Sigmoid colon (tissue), 7 donors: Measurements from ENCODE around the gene RNH1. TPM values are rescaled to one million over a fixed set of nuclear protein-coding genes. Genes with fewer than 3 reads are reported as not detected.

Experiments
- DNase-seq: peaks from one replicate; pipeline ENCODE4 v3.0.0-alpha.2; 2019
- H3K27ac ChIP-seq, 4 donors: fragments of 200-600 bp; sonication (generic); one replicate each; pipeline ENCODE4 v1.5.1; 2016 to 2019; ENCODE audit warnings: mild to moderate bottlenecking in 1 of 4
- H3K27me3 ChIP-seq, 3 donors: fragments of 200-600 bp; sonication (generic); one replicate each; pipeline ENCODE4 v1.5.1; 2019; ENCODE audit warnings: mild to moderate bottlenecking in 1 of 3
- H3K36me3 ChIP-seq, 4 donors: fragments of 200-600 bp; sonication (generic); one replicate each; pipeline ENCODE4 v1.5.1; 2016 to 2019
- H3K4me1 ChIP-seq, 4 donors: fragments of 200-600 bp; sonication (generic); one replicate each; pipeline ENCODE4 v1.5.1; 2017 to 2019
- H3K4me3 ChIP-seq, 4 donors: fragments of 200-600 bp; sonication (generic); one replicate each; pipeline ENCODE4 v1.5.1; 2017 to 2019; ENCODE audit warnings: mild to moderate bottlenecking in 2 of 4, moderate library complexity in 1 of 4
- H3K9me3 ChIP-seq, 4 donors: fragments of 200-600 bp in 3 of 4; sonication (generic) in 3 of 4; one replicate each; pipeline versions ENCODE4 v1.5.1 to v1.6.1; 2013 to 2019
- CTCF ChIP-seq, 4 experiments: fragments of 450-650 bp in 3 of 4; fragments of 200-600 bp in 1 of 4; IDR thresholded peaks; one replicate each; pipeline ENCODE4 v1.5.1; 2016 to 2019; ENCODE audit warnings: antibody characterized with exemption in 4 of 4, mild to moderate bottlenecking in 3 of 4, moderate library complexity in 2 of 4
- EP300 ChIP-seq, 4 donors: sonication (generic); formaldehyde crosslinking; IDR thresholded peaks; one replicate each; pipeline ENCODE4 v1.6.1; 2017; ENCODE audit warnings: antibody characterized with exemption in 4 of 4
- POLR2A ChIP-seq, 2 donors: fragments of 450-650 bp; IDR thresholded peaks; one replicate each; pipeline ENCODE4 v1.6.1; 2016; ENCODE audit warnings: antibody characterized with exemption in 2 of 2, mild to moderate bottlenecking in 2 of 2, moderate library complexity in 2 of 2
- POLR2AphosphoS5 ChIP-seq, 4 donors: sonication (generic); formaldehyde crosslinking; IDR thresholded peaks; one replicate each; pipeline ENCODE4 v1.6.1; 2017; ENCODE audit warnings: antibody characterized with exemption in 4 of 4
- WGBS, 2 donors: extraction: QIAGEN DNeasy Blood & Tissue Kit; methylation state at CpG; one replicate each; pipeline ENCODE4 v1.1.7; 2013; 5-methylcytosine and 5-hydroxymethylcytosine counted together
- intact Hi-C: fragments of 100-400 bp; cut with DNase I; formaldehyde crosslinking; loops from one replicate; pipeline ENCODE4 v1.15.1; 2023
- polyA plus RNA-seq, 3 donors: library from polyadenylated mRNA; stranded (reverse); fragments of 200-250 nt; gene quantifications; one replicate each; pipeline ENCODE4 v1.2.3, GENCODE V29; 2013
- total RNA-seq, 4 donors: library from RNA; depleted of rRNA; stranded (reverse); fragments of >200 nt; gene quantifications; one replicate each; pipeline ENCODE4 v1.1.0, GENCODE V29; 2016
- donor health status: healthy with polysubstance abuse.
- donor health status: Bipolar disorder and iron deficiency.
- donor health status: healthy.

Gene RNH1
- total and polyA plus RNA-seq, 7 donors: 101 to 210 (median 150) TPM

DNA sequence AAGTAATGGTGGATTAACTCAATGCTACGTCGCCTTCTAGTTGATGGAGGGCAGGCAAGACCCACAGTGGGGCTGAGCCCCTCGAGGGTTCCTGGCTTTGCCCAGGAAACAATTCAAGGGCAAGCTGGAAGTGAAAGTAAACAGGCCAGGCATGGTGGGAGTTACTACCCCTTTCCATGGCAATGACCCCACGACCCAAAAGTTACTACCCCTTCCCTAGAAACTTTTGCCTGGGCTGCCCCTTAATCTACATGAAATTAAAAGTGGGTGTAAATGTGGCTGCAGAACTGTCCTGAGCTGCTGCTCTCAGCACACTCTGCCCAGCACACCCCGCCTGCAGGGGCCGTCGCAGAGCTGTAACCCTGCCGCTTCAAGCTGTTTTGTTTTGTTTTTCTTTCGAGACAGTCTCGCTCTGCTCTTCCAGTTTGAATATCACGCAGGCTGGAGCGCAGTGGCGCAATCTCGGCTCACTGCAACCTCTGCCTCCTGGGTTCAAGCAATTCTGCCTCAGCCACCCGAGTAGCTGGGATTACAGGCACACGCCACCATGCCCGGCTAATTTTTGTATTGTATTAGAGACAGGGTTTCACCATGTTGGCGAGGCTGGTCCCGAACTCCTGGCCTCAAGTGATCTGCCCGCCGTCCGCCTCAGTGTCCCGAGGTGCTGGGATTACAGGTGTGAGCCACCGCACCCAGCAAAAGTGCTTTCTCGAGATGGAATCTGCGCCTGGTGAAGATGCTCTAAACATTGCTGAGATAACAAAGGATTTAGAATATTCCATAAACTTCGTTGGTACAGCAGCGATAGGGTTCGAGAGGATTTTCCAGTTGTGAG is 5.9 kb upstream of the RNH1 start:
- WGBS, 2 donors: 92 to 94% methylated on average over 29 of the region's 29 CpGs
- H3K4me3 ChIP-seq: no peak overlapping the region
- no peak overlapping the region for H3K27ac ChIP-seq
- intact Hi-C loops: no loop called here
- DNase-seq: no peak
- no peaks in the 10 kb centered on the region for H3K27me3 ChIP-seq
- TF ChIP-seq POLR2AphosphoS5 (IDR thresholded peaks at IDR 0.05): no peak
- TF ChIP-seq EP300 (IDR thresholded peaks at IDR 0.05): no peak
- TF ChIP-seq CTCF (IDR thresholded peaks at IDR 0.05): no peak
- no peak for TF ChIP-seq POLR2A (IDR thresholded peaks at IDR 0.05)
- peaks cover 0 to 34% (median 0%) of the 10 kb centered on the region in 4 donors for H3K36me3 ChIP-seq
- no peaks in the 10 kb centered on the region for H3K9me3 ChIP-seq
- peaks cover 0 to 4% (median 3%) of the 10 kb centered on the region in 4 donors for H3K4me1 ChIP-seq

DNA sequence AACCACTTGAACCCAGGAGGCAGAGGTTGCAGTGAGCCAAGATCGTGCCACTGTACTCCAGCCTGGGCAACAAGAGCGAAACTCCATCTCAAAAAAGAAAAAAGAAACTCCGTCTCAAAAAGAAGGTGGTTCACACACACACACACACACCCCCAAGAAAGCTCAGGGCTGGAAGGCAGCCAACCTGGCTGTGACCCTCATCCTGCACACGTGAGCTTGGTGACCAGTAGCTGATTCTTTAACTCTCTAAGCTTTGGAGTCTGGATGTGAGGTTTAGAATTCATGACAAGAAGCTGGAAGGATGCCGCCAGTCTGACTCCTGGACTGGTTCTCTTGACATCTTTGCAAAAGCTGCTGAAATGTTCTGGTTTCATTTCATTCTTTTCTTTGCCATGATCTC is 1.9 kb upstream of the RNH1 start:
- no peak for TF ChIP-seq POLR2A (IDR thresholded peaks at IDR 0.05)
- no peak for TF ChIP-seq CTCF (IDR thresholded peaks at IDR 0.05)
- TF ChIP-seq EP300 (IDR thresholded peaks at IDR 0.05): no peak
- TF ChIP-seq POLR2AphosphoS5 (IDR thresholded peaks at IDR 0.05): no peak
- H3K36me3 ChIP-seq: peaks cover 0 to 24% (median 0%) of the 10 kb centered on the region in 4 donors
- peaks cover 0 to 34% (median 31%) of the 10 kb centered on the region in 4 donors for H3K4me1 ChIP-seq
- H3K9me3 ChIP-seq: no peaks in the 10 kb centered on the region
- H3K27me3 ChIP-seq: no peaks in the 10 kb centered on the region
- intact Hi-C loops: loop anchor here (5.0 to 10.0 kb wide), 2 partner anchors 204 to 302 kb away; partner anchors contain the start of genes BET1L, IFITM2 and RIC8A
- no peak for DNase-seq
- no peak overlapping the region for H3K4me3 ChIP-seq
- H3K27ac ChIP-seq: no peak overlapping the region
- WGBS, 2 donors: 91 to 92% methylated on average over 5 of the region's 5 CpGs

- 48 to 58% methylated on average over 45 of the region's 45 CpGs for WGBS, 2 donors
- DNase-seq: no peak
- H3K36me3 ChIP-seq: peaks cover 0 to 21% (median 0%) of the 10 kb centered on the region in 4 donors
Measured at GRCh38 chr11:507727-508515, 879 bp upstream of the RNH1 start.

More at GRCh38 chr11:507727-508515, 879 bp upstream of the RNH1 start:
- TF ChIP-seq POLR2A (IDR thresholded peaks at IDR 0.05) (no peak), CTCF (IDR thresholded peaks at IDR 0.05) (no peak), EP300 (IDR thresholded peaks at IDR 0.05) (no peak), POLR2AphosphoS5 (IDR thresholded peaks at IDR 0.05) (no peak)
- Histone ChIP-seq H3K4me3 (peak overlapping the region; percentile 53 to 92 (median 80)), H3K4me1 (peaks cover 0 to 44% (median 41%) of the 10 kb centered on the region in 4 donors), H3K27ac (peak overlapping the region; percentile 97 to 100 (median 99)), H3K9me3 (no peaks in the 10 kb centered on the region), H3K27me3 (no peaks in the 10 kb centered on the region)
- intact Hi-C loops: loop anchor here (2.0 to 10.0 kb wide), 4 partner anchors 59 to 301 kb away; partner anchors contain the start of genes BET1L, IFITM2 and RIC8A
